Mucosa of gallbladder (tissue), 1 donor: ENCODE data around the gene PAGE4. TPM values are rescaled to one million over a fixed set of nuclear protein-coding genes. Genes with fewer than 3 reads are reported as not detected.

Experiments used
- DNase-seq: peaks from one replicate; pipeline ENCODE4 v3.0.0-alpha.2; 2020; ENCODE audit warnings: low spot score
- total RNA-seq: library from RNA; stranded (reverse); gene quantifications from one replicate; pipeline ENCODE4 v1.2.1, GENCODE V29; 2021
- donor health status: DM: no; HTN: no; CAD: no.

PAGE4 gene
- total RNA-seq, 1 donor from 2014 or later: not detected

DNA sequence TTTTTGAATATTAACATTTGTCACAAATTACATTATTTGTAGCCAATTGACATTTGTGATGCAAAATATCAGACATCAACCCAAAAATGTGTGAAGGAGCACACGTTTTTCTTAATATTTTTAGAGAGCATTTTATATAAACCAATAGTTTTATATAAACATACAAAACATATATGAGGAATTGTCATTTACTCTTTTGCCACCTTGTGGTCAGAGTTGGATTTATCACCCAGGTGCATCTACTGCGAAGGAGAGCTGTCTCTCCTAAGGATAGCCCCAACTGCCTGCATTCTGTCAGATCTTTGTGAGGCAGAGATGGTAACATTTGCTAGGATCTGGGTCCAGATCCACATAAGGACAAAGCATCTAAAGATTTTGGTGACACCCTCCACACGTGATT, 47.6 kb downstream of the PAGE4 start:
- no peak for DNase-seq

DNA sequence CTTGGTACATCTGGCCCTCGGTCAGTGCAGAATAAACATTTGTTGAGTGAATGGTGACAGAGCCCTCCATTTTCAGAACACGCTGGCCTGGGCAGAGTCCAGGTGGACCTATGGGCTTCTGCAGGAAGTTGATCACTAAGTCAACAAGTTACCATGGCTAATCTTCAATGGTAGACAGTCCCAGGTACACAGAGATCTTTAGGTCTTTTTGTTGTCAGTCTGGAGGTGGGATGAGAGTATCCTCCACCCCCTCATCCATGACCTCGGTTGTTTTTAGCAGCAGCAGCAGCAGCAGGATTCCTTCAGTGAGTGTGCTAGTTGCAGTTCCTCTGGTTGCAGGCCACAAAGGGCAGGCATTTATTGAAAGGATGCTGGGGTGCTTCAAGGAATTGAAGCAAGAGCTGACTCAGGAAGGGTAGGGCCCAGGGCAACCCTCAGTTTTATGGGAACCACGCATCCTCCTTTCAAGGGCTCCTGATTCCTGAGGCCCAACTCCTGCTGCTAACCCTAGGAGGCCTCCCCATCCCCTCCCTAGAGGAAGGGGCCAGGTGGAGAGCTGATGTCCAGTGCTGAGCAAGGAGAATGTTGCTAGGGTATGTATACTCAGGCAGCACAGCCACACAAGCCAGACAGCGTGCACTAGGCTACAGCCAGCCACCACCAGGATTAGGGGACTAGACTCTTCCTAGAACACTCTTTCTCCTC, 48.4 kb downstream of the PAGE4 start:
- no peak for DNase-seq

DNA sequence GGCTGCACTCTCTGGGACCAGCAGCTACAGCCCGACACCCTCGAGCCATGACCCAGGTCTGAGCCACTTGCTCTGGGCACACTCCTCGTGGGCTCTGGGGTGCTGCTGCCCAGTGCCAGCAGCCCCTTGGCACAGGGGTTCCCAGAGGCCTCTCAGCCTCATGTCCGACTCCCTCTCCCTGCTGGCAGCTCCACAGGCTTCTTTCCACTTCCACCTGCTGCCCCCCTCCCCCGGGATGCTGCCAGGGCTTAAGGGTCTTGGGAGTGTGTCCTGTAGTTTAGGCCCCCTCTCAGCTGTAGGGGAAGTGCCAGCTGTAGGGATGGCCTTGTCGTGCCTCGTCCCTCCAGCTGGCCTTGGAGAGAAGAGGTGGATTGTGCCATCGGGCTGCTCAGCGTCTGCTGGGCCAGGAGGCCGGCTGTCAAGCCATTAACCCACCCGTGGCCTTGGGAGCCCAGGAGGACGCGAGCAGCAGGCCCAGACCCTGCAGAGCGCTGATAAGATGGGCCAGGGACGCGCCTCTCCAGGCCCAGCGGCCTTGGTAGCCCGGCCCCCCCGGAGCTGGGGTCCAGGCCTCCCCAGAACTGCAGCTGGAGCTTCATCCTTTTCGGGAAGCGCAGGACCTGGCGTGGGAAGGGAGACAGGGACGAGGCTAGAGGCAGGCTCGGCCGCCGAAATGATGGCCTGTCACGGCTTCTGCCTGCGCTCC, 49.2 kb downstream of the PAGE4 start:
- no peak for DNase-seq

DNA sequence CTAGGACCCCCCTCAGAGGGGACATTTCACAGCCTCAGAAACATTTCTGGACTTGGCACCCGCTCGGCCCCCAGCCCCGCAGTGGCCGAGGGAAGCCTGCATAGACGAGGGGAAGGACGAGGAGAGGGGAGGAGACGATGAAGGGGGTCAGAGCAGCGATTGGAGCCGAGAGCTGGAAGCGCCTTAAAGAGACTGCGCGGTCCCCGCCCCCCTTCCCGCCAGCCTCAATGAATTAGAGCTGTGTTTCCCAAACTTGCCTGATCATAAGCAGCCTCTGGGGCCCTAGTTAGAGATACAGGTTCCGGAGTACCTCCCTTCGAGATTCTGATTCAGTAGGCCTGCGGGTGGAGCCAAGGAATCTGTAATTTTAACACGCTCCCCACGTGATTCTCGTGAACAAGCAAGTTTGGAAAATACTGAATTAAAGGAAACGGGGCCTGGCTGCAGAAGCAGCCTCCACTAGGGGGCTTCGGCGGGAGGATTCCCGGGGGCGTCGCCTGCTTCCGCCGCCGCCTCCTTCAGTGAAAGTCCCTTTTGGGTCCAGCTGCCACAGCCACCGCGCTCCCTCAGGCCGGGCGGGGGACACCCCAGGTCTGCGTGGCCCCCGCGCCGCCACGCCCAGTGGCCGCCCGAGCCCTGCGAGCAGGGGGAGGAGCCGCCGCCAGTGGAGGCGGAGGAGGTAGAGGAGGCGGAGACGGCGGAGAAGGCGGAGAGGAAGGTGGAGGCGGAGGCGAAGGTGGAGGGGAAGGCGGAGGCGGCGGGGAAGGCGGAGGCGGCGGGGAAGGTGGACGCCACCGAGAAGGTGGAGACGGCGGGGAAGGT, 49.9 kb downstream of the PAGE4 start, which contains the start of gene USP27X:
Gene USP27X, plus strand, starts transcription at position 651 of the 822 bp plus-strand sequence. CDS start 824 bp downstream, outside the sequence.
- peak; percentile 55 for DNase-seq

DNA sequence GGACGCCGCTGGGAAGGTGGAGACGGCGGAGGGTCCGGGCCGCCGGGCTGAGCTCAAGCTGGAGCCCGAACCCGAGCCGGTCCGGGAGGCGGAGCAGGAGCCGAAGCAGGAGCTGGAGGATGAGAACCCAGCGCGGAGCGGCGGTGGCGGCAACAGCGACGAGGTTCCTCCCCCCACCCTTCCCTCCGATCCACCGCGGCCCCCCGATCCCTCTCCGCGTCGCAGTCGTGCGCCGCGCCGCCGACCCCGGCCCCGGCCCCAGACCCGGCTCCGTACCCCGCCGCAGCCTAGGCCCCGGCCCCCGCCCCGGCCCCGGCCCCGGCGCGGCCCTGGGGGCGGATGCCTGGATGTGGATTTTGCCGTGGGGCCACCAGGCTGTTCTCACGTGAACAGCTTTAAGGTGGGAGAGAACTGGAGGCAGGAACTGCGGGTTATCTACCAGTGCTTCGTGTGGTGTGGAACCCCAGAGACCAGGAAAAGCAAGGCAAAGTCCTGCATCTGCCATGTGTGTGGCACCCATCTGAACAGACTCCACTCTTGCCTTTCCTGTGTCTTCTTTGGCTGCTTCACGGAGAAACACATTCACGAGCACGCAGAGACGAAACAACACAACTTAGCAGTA, 50.7 kb downstream of the PAGE4 start:
- DNase-seq: no peak

DNA sequence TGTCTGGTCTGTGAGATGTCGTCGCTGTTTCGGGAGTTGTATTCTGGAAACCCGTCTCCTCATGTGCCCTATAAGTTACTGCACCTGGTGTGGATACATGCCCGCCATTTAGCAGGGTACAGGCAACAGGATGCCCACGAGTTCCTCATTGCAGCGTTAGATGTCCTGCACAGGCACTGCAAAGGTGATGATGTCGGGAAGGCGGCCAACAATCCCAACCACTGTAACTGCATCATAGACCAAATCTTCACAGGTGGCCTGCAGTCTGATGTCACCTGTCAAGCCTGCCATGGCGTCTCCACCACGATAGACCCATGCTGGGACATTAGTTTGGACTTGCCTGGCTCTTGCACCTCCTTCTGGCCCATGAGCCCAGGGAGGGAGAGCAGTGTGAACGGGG, 51.6 kb downstream of the PAGE4 start:
- no peak for DNase-seq

Other genes starting within 250 kb of the PAGE4 start
- gene GAGE12H, start 249.4 kb upstream of the PAGE4 start, total RNA-seq: not detected
- gene GAGE2A, start 239.8 kb upstream of the PAGE4 start, total RNA-seq: not detected
- gene GAGE1, start 230.3 kb upstream of the PAGE4 start, total RNA-seq: 0.49 TPM
- gene PAGE1, start 133.3 kb upstream of the PAGE4 start, total RNA-seq: not detected
- gene USP27X, start 50.2 kb downstream of the PAGE4 start, total RNA-seq: 2.6 TPM
- 42.5 TPM for gene CLCN5, start 93.3 kb downstream of the PAGE4 start, total RNA-seq